Duodenal mucosa (tissue), 2 donors: ENCODE measurements around the gene HSDL2.

Experiments
- H3K27ac ChIP-seq: one replicate; pipeline ENCODE4 v1.7.0; 2013; ENCODE audit warnings: low read depth, low read length
- H3K27me3 ChIP-seq, 2 donors: one replicate each; pipeline ENCODE4 v1.7.0; 2013; ENCODE audit warnings: low read length in 2 of 2, control low read depth in 1 of 2; ENCODE audit not compliant: insufficient read depth in 2 of 2, control insufficient read depth in 1 of 2
- H3K36me3 ChIP-seq, 2 donors: one replicate each; pipeline ENCODE4 v1.7.0; 2013; ENCODE audit warnings: low read length in 2 of 2, control low read depth in 1 of 2; ENCODE audit not compliant: insufficient read depth in 2 of 2, control insufficient read depth in 1 of 2
- H3K4me1 ChIP-seq, 2 donors: one replicate each; pipeline ENCODE4 v1.7.0; 2013; ENCODE audit warnings: low read length in 2 of 2, control low read depth in 1 of 2; ENCODE audit not compliant: insufficient read depth in 2 of 2, control insufficient read depth in 1 of 2
- H3K4me3 ChIP-seq, 2 donors: one replicate each; pipeline ENCODE4 v1.7.0; 2013; ENCODE audit warnings: low read length in 2 of 2, low read depth in 1 of 2
- H3K9ac ChIP-seq, 2 donors: one replicate each; pipeline ENCODE4 v1.7.0; 2013; ENCODE audit warnings: low read length in 2 of 2, low read depth in 1 of 2
- H3K9me3 ChIP-seq, 2 donors: one replicate each; pipeline ENCODE4 v1.7.0; 2013; ENCODE audit warnings: low read length in 2 of 2, control low read depth in 1 of 2; ENCODE audit not compliant: control insufficient read depth in 1 of 2

The HSDL2 gene

GRCh38 chr9:112341730-112342129, 38.2 kb upstream of the HSDL2 start:
- H3K27me3 ChIP-seq: no peaks in the 10 kb centered on the region
- H3K9me3 ChIP-seq: no peaks in the 10 kb centered on the region
- H3K27ac ChIP-seq: no peak overlapping the region
- no peak overlapping the region for H3K9ac ChIP-seq
- no peak overlapping the region for H3K4me3 ChIP-seq
- H3K36me3 ChIP-seq: no peaks in the 10 kb centered on the region
- peaks cover 11 to 14% of the 10 kb centered on the region in 2 donors for H3K4me1 ChIP-seq

- H3K4me1 ChIP-seq: peaks cover 12 to 13% of the 10 kb centered on the region in 2 donors
- no peaks in the 10 kb centered on the region for H3K9me3 ChIP-seq
- no peak overlapping the region for H3K27ac ChIP-seq
- H3K9ac ChIP-seq: peak overlapping the region; percentile 34 to 47
- H3K36me3 ChIP-seq: no peaks in the 10 kb centered on the region
- H3K27me3 ChIP-seq: no peaks in the 10 kb centered on the region
- H3K4me3 ChIP-seq: peak overlapping the region; percentile 64 to 72
Observed at GRCh38 chr9:112348257-112349007, 31.5 kb upstream of the HSDL2 start.

- Histone ChIP-seq H3K27ac (no peak overlapping the region), H3K4me1 (peaks cover 12 to 13% of the 10 kb centered on the region in 2 donors), H3K27me3 (no peaks in the 10 kb centered on the region), H3K9me3 (no peaks in the 10 kb centered on the region), H3K36me3 (no peaks in the 10 kb centered on the region), H3K9ac (peak overlapping the region in 1 of 2 donors; percentile 34), H3K4me3 (peak overlapping the region; percentile 64 to 72)
Observed at GRCh38 chr9:112349008-112349333, 30.9 kb upstream of the HSDL2 start.

- Histone ChIP-seq H3K9me3 (no peaks in the 10 kb centered on the region), H3K9ac (no peak overlapping the region), H3K4me3 (no peak overlapping the region), H3K27me3 (no peaks in the 10 kb centered on the region), H3K36me3 (no peaks in the 10 kb centered on the region), H3K4me1 (peaks cover 12 to 13% of the 10 kb centered on the region in 2 donors), H3K27ac (no peak overlapping the region)
Observed at GRCh38 chr9:112351184-112351583, 28.7 kb upstream of the HSDL2 start.

GRCh38 chr9:112352209-112352608, 27.7 kb upstream of the HSDL2 start:
- Histone ChIP-seq H3K36me3 (no peaks in the 10 kb centered on the region), H3K27ac (no peak overlapping the region), H3K9me3 (no peaks in the 10 kb centered on the region), H3K4me3 (no peak overlapping the region), H3K9ac (no peak overlapping the region), H3K27me3 (no peaks in the 10 kb centered on the region), H3K4me1 (peaks cover 12 to 13% of the 10 kb centered on the region in 2 donors)

GRCh38 chr9:112354081-112354743, 25.7 kb upstream of the HSDL2 start:
- Histone ChIP-seq H3K27me3 (no peaks in the 10 kb centered on the region), H3K27ac (no peak overlapping the region), H3K9ac (no peak overlapping the region), H3K9me3 (no peaks in the 10 kb centered on the region), H3K36me3 (no peaks in the 10 kb centered on the region), H3K4me3 (no peak overlapping the region), H3K4me1 (peaks cover 0 to under 1% of the 10 kb centered on the region in 2 donors)

GRCh38 chr9:112355427-112355897, 24.4 kb upstream of the HSDL2 start:
- H3K9ac ChIP-seq: no peak overlapping the region
- H3K9me3 ChIP-seq: no peaks in the 10 kb centered on the region
- H3K4me1 ChIP-seq: peaks cover 0 to 5% of the 10 kb centered on the region in 2 donors
- no peak overlapping the region for H3K27ac ChIP-seq
- no peak overlapping the region for H3K4me3 ChIP-seq
- no peaks in the 10 kb centered on the region for H3K36me3 ChIP-seq
- H3K27me3 ChIP-seq: no peaks in the 10 kb centered on the region

GRCh38 chr9:112360047-112360804, 19.7 kb upstream of the HSDL2 start:
- Histone ChIP-seq H3K27me3 (no peaks in the 10 kb centered on the region), H3K9ac (no peak overlapping the region), H3K36me3 (no peaks in the 10 kb centered on the region), H3K4me1 (peaks cover 3 to 5% of the 10 kb centered on the region in 2 donors), H3K4me3 (no peak overlapping the region), H3K27ac (no peak overlapping the region), H3K9me3 (no peaks in the 10 kb centered on the region)

- H3K9me3 ChIP-seq: no peaks in the 10 kb centered on the region
- no peak overlapping the region for H3K4me3 ChIP-seq
- H3K36me3 ChIP-seq: no peaks in the 10 kb centered on the region
- H3K4me1 ChIP-seq: peaks cover 3 to 5% of the 10 kb centered on the region in 2 donors
- H3K27ac ChIP-seq: no peak overlapping the region
- no peak overlapping the region for H3K9ac ChIP-seq
- H3K27me3 ChIP-seq: no peaks in the 10 kb centered on the region
Observed at GRCh38 chr9:112361601-112362000, 18.3 kb upstream of the HSDL2 start.

- H3K27me3 ChIP-seq: no peaks in the 10 kb centered on the region
- peaks cover 0 to 4% of the 10 kb centered on the region in 2 donors for H3K36me3 ChIP-seq
- H3K9me3 ChIP-seq: peaks cover 0 to 8% of the 10 kb centered on the region in 2 donors
- no peak overlapping the region for H3K27ac ChIP-seq
- H3K4me3 ChIP-seq: no peak overlapping the region
- no peak overlapping the region for H3K9ac ChIP-seq
- H3K4me1 ChIP-seq: peaks cover 3 to 5% of the 10 kb centered on the region in 2 donors
Observed at GRCh38 chr9:112364761-112365160, 15.1 kb upstream of the HSDL2 start.
